Mesenchymal stem cell (in vitro differentiated cells and primary cell): ENCODE measurements around the gene ZNF770.
"Not testable (repeated sequence)": the region's sequence is repeated elsewhere in the genome, so short reads cannot be mapped to it uniquely, and the experiment has no call there.

ENCODE experiments used
- DNase-seq: peaks from one replicate; pipeline ENCODE4 v3.0.0-alpha.2; 2013
- H2AFZ ChIP-seq: one replicate; pipeline ENCODE4 v1.6.1; 2013; ENCODE audit warnings: low read depth, mild to moderate bottlenecking, control low read depth, inconsistent platforms, low read length, moderate library complexity
- H2AK5ac ChIP-seq: 2 replicates; pipeline ENCODE4 v1.6.1; 2013; ENCODE audit warnings: low read length, moderate library complexity, mild to moderate bottlenecking, inconsistent platforms; ENCODE audit not compliant: severe bottlenecking
- H2BK120ac ChIP-seq: one replicate; pipeline ENCODE4 v1.6.1; 2013; ENCODE audit warnings: low read depth, mild to moderate bottlenecking, inconsistent platforms, low read length, moderate library complexity
- H2BK12ac ChIP-seq, 2 experiments: one replicate each; pipeline ENCODE4 v1.6.1; 2013; ENCODE audit warnings: inconsistent platforms in 2 of 2, low read length in 2 of 2, mild to moderate bottlenecking in 2 of 2, moderate library complexity in 2 of 2, control low read depth in 1 of 2
- H2BK15ac ChIP-seq: one replicate; pipeline ENCODE4 v1.6.1; 2013; ENCODE audit warnings: mild to moderate bottlenecking, low read depth, inconsistent platforms; ENCODE audit not compliant: poor library complexity, severe bottlenecking
- H2BK5ac ChIP-seq: 2 replicates; pipeline ENCODE4 v1.6.1; 2013; ENCODE audit warnings: low read depth, mild to moderate bottlenecking, low read length, control low read depth, inconsistent platforms; ENCODE audit not compliant: poor library complexity, severe bottlenecking
- H3K14ac ChIP-seq, 2 experiments: one replicate each; pipeline ENCODE4 v1.6.1; 2013; ENCODE audit warnings: inconsistent platforms in 2 of 2, low read length in 2 of 2, control low read depth in 1 of 2, mild to moderate bottlenecking in 1 of 2, moderate library complexity in 1 of 2
- H3K18ac ChIP-seq, 2 experiments: one replicate each; pipeline ENCODE4 v1.6.1; 2013; ENCODE audit warnings: inconsistent platforms in 2 of 2, low read length in 2 of 2, control low read depth in 1 of 2, low read depth in 1 of 2, mild to moderate bottlenecking in 1 of 2
- H3K23ac ChIP-seq, 2 experiments: one replicate each; pipeline ENCODE4 v1.6.1; 2013; ENCODE audit warnings: inconsistent platforms in 2 of 2, low read length in 2 of 2, mild to moderate bottlenecking in 2 of 2, moderate library complexity in 2 of 2, control low read depth in 1 of 2
- H3K27ac ChIP-seq: 2 replicates; pipeline ENCODE4 v1.5.1; 2013; ENCODE audit warnings: mild to moderate bottlenecking, moderate library complexity, low read length, control low read depth, inconsistent platforms; ENCODE audit not compliant: poor library complexity, severe bottlenecking
- H3K27me3 ChIP-seq, 2 experiments: 2 replicates each; pipeline versions ENCODE4 v1.6.1 to v1.7.0; 2013; ENCODE audit warnings: low read length in 2 of 2, mild to moderate bottlenecking in 2 of 2, moderate library complexity in 2 of 2, control low read depth in 1 of 2, inconsistent platforms in 1 of 2; ENCODE audit not compliant: control insufficient read depth in 1 of 2, insufficient read depth in 1 of 2
- H3K36me3 ChIP-seq, 2 experiments: 2 replicates each; pipeline versions ENCODE4 v1.6.1 to v1.7.0; 2013; ENCODE audit warnings: low read length in 2 of 2, control low read depth in 1 of 2, inconsistent platforms in 1 of 2, low read depth in 1 of 2, mild to moderate bottlenecking in 1 of 2; ENCODE audit not compliant: insufficient read depth in 2 of 2, control insufficient read depth in 1 of 2
- H3K4ac ChIP-seq, 2 experiments: one replicate each; pipeline ENCODE4 v1.6.1; 2013; ENCODE audit warnings: inconsistent platforms in 2 of 2, low read length in 2 of 2, mild to moderate bottlenecking in 2 of 2, moderate library complexity in 2 of 2, control low read depth in 1 of 2, low read depth in 1 of 2
- H3K4me1 ChIP-seq: 2 replicates; pipeline ENCODE4 v1.6.1; 2013; ENCODE audit warnings: low read depth, low read length, control low read depth; ENCODE audit not compliant: control insufficient read depth, insufficient read depth
- H3K4me2 ChIP-seq: 2 replicates; pipeline ENCODE4 v1.6.1; 2013; ENCODE audit warnings: low read length, mild to moderate bottlenecking, inconsistent platforms; ENCODE audit not compliant: poor library complexity, severe bottlenecking
- H3K4me3 ChIP-seq, 2 experiments: 2 replicates each; pipeline versions ENCODE4 v1.5.1 to v1.7.0; 2013; ENCODE audit warnings: low read length in 2 of 2, mild to moderate bottlenecking in 2 of 2, control low read depth in 1 of 2, low read depth in 1 of 2; ENCODE audit not compliant: insufficient read depth in 1 of 2
- H3K79me1 ChIP-seq: replicated peaks from 2 replicates; pipeline ENCODE4 v1.6.1; 2013; ENCODE audit warnings: mild to moderate bottlenecking, control low read depth, low read length, inconsistent platforms; ENCODE audit not compliant: poor library complexity, severe bottlenecking
- H3K9ac ChIP-seq: 2 replicates; pipeline ENCODE4 v1.7.0; 2013; ENCODE audit warnings: mild to moderate bottlenecking, low read length, moderate library complexity
- H3K9me3 ChIP-seq: 2 replicates; pipeline ENCODE4 v1.7.0; 2013; ENCODE audit warnings: mild to moderate bottlenecking, low read length; ENCODE audit not compliant: control insufficient read depth
- H4K8ac ChIP-seq: one replicate; pipeline ENCODE4 v1.6.1; 2013; ENCODE audit warnings: inconsistent platforms, mild to moderate bottlenecking, low read length, moderate library complexity
- H4K91ac ChIP-seq: one replicate; pipeline ENCODE4 v1.6.1; 2013; ENCODE audit warnings: mild to moderate bottlenecking, low read length, inconsistent platforms
- WGBS: methylation state at CpG from one replicate; pipeline ENCODE4 v1.1.7; 2013; ENCODE audit warnings: mixed read lengths; 5-methylcytosine and 5-hydroxymethylcytosine counted together

Gene ZNF770

GRCh38 chr15:34928349-34928748 is 59.7 kb downstream of the ZNF770 start:
- H3K23ac ChIP-seq, DNase-seq, H3K4me1 ChIP-seq, H3K9me3 ChIP-seq, H3K14ac ChIP-seq, H3K27ac ChIP-seq, H2BK12ac ChIP-seq, H3K79me1 ChIP-seq, H3K27me3 ChIP-seq, H2BK120ac ChIP-seq, H4K91ac ChIP-seq, H3K18ac ChIP-seq, H3K9ac ChIP-seq, H2AK5ac ChIP-seq, H3K4me3 ChIP-seq, H2AFZ ChIP-seq, H3K4me2 ChIP-seq, H2BK5ac ChIP-seq, H3K4ac ChIP-seq, H4K8ac ChIP-seq, H2BK15ac ChIP-seq: not testable (repeated sequence)
- peaks cover 18 to 86% of the 10 kb centered on the region in 2 experiments for H3K36me3 ChIP-seq
- 92% methylated on average over 5 of the region's 6 CpGs for WGBS
